ENCODE results near the gene ZNF229. TPM values are rescaled to one million over a fixed set of nuclear protein-coding genes. Genes with fewer than 3 reads are reported as not detected.
"Not testable (repeated sequence)": the region's sequence is repeated elsewhere in the genome, so short reads cannot be mapped to it uniquely, and the experiment has no call there.

Gene ZNF229
- total RNA-seq (1 to 10 TPM; 1.2 to 1.6 TPM), polyA plus RNA-seq (0.10 TPM)

DNA sequence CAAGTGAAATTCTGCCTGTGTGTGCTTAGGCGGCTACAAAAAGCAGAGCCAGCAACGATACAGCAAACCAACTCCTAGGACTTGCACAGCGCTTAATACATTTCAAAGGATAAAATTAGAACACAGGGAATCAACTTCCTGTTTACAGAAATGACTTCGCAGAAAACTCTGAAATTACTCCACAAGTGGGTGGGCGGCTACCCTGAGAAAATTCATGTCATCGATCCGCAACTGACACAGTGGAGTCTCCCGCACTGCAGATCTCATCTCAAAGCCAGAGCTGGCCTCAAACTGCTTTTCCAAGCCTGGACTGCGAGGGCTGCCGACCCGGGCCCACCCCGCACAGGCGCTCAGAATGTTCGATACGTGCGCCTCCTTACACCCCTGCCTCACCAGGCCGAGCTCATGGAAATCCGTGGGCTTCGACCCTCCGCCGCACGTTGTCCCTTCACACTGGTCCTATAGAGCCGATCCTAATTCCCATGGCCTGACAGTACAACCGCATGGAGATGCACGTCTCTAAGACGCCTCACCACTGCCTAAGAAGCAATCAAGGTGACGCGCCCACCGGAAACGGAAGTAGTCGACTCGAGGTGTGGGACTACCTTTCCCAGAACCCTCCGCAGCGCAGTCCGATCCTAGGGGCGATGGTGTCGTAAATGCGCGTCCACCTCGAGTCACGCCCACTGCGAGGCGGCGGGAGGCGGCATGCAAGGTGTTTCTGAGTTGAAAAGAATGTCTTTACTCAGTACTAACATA, at the start of gene ZNF229:
ZNF229 (minus strand) TSS at position 557 of the 759 bp plus-strand sequence. CDS start 5,625 bp downstream, outside the sequence.
- Histone ChIP-seq H3K4me1 (ENCODE audit: insufficient read depth, low read length) (no peaks in the 10 kb centered on the region), H3K36me3 (ENCODE audit: insufficient read depth, low read length) (no peaks in the 10 kb centered on the region), H3K27me3 (ENCODE audit: insufficient read depth, low read length, poor library complexity, severe bottlenecking) (no peaks in the 10 kb centered on the region), H3K27ac (ENCODE audit: low read depth, low read length) (no peak within 1 kb of the TSS), H3K9me3 (ENCODE audit: low read length) (peaks cover 17% of the 10 kb centered on the region), H3K4me3 (ENCODE audit: low read length) (peak within 1 kb of the TSS; percentile 59)
- CTCF ChIA-PET = no interaction called here
- Mint-ChIP-seq H3K27ac (peak within 1 kb of the TSS in 2 of 8 donors; percentile 48 to 65), H3K4me3 (peak within 1 kb of the TSS in 6 of 7 donors; percentile 66 to 85 (median 82)), H3K27me3 (peaks cover 19% of the 10 kb centered on the region in 2 donors), H3K9me3 (peaks cover 75 to 94% (median 89%) of the 10 kb centered on the region in 5 donors), H3K36me3 (peaks cover 6 to 56% (median 54%) of the 10 kb centered on the region in 3 donors), H3K4me1 (peaks cover 6 to 16% (median 11%) of the 10 kb centered on the region in 3 donors)
- DNase-seq = peak; percentile 5 to 77 (median 48)
- POLR2A ChIA-PET = no interaction called here

DNA sequence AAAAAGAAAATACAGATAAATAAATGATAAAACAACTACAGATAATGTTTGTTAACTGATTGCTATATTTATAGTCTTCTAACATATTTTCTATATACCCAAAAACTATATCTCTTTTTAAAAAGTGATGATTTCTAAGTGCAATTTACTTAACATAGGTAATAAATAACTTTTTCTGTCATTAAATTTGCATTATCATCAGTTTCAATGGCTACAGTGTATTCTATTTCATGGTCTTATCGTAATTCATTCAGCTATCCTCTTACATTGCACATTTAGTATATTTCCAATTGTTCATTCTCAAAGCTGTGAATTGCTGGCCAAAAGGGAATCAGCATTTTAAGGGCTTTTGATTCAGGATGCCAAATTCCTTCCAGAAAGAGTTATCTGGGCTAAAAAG, 48.4 kb upstream of the ZNF229 start:
- Mint-ChIP-seq H3K4me3 (peak overlapping the region in 1 of 7 donors; percentile 44), H3K27me3 (peaks cover 0 to 1% of the 10 kb centered on the region in 2 donors), H3K4me1 (peaks cover 46 to 59% (median 47%) of the 10 kb centered on the region in 3 donors), H3K9me3 (peaks cover 49 to 84% (median 74%) of the 10 kb centered on the region in 5 donors), H3K36me3 (peaks cover 46 to 90% (median 76%) of the 10 kb centered on the region in 3 donors), H3K27ac (no peak overlapping the region)
- Histone ChIP-seq H3K4me3 (ENCODE audit: low read length) (no peak overlapping the region), H3K36me3 (ENCODE audit: insufficient read depth, low read length) (peaks cover 39% of the 10 kb centered on the region), H3K4me1 (ENCODE audit: insufficient read depth, low read length) (peaks cover 19% of the 10 kb centered on the region), H3K9me3 (ENCODE audit: low read length) (peaks cover 70% of the 10 kb centered on the region), H3K27ac (ENCODE audit: low read depth, low read length) (no peak overlapping the region), H3K27me3 (ENCODE audit: insufficient read depth, low read length, poor library complexity, severe bottlenecking) (no peaks in the 10 kb centered on the region)
- no peak for DNase-seq
- POLR2A ChIA-PET = no interaction called here
- CTCF ChIA-PET = no interaction called here

DNA sequence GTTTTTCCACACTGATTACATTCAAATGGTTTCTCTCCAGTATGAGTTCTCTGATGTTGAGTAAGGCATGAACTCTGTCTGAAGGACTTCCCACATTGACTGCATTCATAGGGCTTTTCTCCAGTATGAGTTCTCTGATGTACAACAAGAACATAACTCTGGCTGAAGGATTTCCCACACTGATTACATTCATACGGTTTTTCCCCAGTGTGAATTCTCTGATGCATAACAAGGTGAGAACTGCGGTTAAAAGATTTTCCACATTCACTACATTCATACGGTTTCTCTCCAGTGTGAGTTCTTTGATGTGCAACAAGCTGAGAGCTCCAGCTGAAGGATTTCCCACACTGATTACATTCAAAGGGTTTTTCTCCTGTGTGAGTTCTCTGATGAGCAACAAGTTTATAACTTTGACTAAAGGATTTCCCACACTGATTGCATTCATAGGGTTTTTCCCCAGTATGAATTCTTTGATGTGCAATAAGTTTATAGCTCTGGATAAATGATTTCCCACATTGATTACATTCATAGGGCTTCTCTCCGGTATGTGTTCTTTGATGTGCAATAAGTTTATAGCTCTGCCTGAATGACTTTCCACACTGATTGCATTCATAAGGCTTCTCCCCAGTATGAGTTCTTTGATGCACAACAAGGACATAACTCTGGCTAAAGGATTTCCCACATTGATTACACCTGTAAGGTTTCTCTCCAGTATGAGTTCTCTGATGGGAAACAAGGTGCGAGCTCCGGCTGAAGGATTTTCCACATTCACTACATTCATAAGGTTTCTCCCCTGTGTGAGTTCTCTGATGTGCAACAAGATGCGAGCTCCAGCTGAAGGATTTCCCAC, 28.5 kb upstream of the ZNF229 start:
- no peak overlapping the region for H3K27ac Mint-ChIP-seq
- CTCF ChIA-PET = interaction anchor here (1.3 kb wide), 1 partner anchor 14 kb away, joined by 3 read pairs; no protein-coding TSS in a partner anchor

DNA sequence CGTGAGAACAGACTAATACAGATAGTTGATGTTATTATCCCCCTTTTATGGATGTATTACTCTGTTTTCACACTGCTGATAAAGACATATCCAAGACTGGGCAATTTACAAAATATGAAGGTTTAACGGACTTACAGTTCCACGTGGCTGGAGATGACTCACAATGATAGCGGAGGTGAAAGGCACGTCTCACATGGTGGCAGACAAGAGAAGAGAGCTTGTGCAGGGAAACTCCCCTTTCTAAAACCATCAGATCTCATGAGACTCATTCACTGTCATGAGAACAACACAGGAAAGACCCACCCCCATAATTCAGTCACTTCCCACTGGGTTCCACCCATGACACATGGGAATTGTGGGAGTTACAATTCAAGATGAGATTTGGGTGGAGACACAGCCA, 20.5 kb upstream of the ZNF229 start:
- H3K4me1 ChIP-seq (ENCODE audit: insufficient read depth, low read length); H3K27me3 ChIP-seq (ENCODE audit: insufficient read depth, low read length, poor library complexity, severe bottlenecking); H3K27ac Mint-ChIP-seq; H3K36me3 ChIP-seq (ENCODE audit: insufficient read depth, low read length); H3K4me1 Mint-ChIP-seq; POLR2A ChIA-PET; H3K4me3 ChIP-seq (ENCODE audit: low read length); DNase-seq; H3K27ac ChIP-seq (ENCODE audit: low read depth, low read length); H3K27me3 Mint-ChIP-seq; CTCF ChIA-PET: not testable (repeated sequence)
- H3K9me3 ChIP-seq (ENCODE audit: low read length) = peaks cover 64% of the 10 kb centered on the region
- Mint-ChIP-seq H3K36me3 (peaks cover 16 to 49% (median 47%) of the 10 kb centered on the region in 3 donors), H3K4me3 (peak overlapping the region in 1 of 7 donors; percentile 25), H3K9me3 (peaks cover 67 to 100% (median 96%) of the 10 kb centered on the region in 5 donors)

More for the DNA sequence above, 28.5 kb upstream of the ZNF229 start:
- Histone ChIP-seq H3K27me3 (ENCODE audit: insufficient read depth, low read length, poor library complexity, severe bottlenecking) (no peaks in the 10 kb centered on the region), H3K9me3 (ENCODE audit: low read length) (peaks cover 97% of the 10 kb centered on the region), H3K27ac (ENCODE audit: low read depth, low read length) (no peak overlapping the region), H3K4me1 (ENCODE audit: insufficient read depth, low read length) (no peaks in the 10 kb centered on the region), H3K4me3 (ENCODE audit: low read length) (peak overlapping the region; percentile 9), H3K36me3 (ENCODE audit: insufficient read depth, low read length) (peaks cover 54% of the 10 kb centered on the region)
- H3K4me1 Mint-ChIP-seq = peaks cover 0 to 1% (median 0%) of the 10 kb centered on the region in 3 donors
- H3K27me3 Mint-ChIP-seq = peaks cover 0 to 3% of the 10 kb centered on the region in 2 donors
- POLR2A ChIA-PET = no interaction called here
- DNase-seq = peak in 2 of 5 donors; percentile 10 to 27
- peaks cover 52 to 90% (median 85%) of the 10 kb centered on the region in 3 donors for H3K36me3 Mint-ChIP-seq
- H3K4me3 Mint-ChIP-seq = no peak overlapping the region
- H3K9me3 Mint-ChIP-seq = peaks cover 57 to 100% (median 98%) of the 10 kb centered on the region in 5 donors

DNA sequence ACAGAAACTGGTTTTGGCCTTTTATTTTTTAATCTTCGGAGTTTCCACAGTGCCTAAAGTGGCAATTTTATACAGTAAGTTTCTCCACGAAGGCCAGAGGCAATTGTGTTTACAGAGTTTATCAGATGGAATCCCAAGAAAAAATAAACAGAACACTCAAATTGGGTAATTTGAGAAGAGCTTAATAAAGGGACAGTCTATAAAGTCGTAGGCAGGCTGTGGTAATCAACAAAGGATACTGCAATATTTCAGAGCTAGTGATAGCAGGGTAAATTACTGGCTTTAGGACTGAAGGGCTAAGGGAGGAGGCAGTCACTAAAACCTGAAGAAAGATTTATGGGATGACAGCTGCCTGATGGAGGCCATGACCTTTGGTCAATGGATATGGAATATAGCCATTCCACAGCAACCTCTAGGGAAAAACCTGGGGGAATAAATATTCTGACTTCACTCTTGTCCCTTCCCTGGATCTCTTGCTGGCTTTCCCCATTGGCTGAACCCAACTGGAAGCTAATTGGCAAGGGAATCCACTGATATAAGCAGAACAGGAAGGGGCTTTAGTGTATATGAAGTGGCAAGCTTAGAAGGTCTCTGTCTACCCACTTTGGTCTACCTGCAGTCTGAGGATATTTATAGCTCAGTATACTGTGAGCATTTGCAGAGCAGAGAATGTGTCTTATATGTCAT, 14.5 kb upstream of the ZNF229 start:
- H3K36me3 ChIP-seq (ENCODE audit: insufficient read depth, low read length); H3K4me1 Mint-ChIP-seq; CTCF ChIA-PET; H3K4me3 Mint-ChIP-seq; H3K27me3 ChIP-seq (ENCODE audit: insufficient read depth, low read length, poor library complexity, severe bottlenecking); POLR2A ChIA-PET; H3K4me3 ChIP-seq (ENCODE audit: low read length); H3K27ac Mint-ChIP-seq; H3K4me1 ChIP-seq (ENCODE audit: insufficient read depth, low read length); H3K27ac ChIP-seq (ENCODE audit: low read depth, low read length); DNase-seq; H3K27me3 Mint-ChIP-seq: not testable (repeated sequence)
- Mint-ChIP-seq H3K36me3 (peaks cover 2 to 24% (median 18%) of the 10 kb centered on the region in 3 donors), H3K9me3 (peaks cover 59 to 74% (median 62%) of the 10 kb centered on the region in 5 donors)
- peaks cover 15% of the 10 kb centered on the region for H3K9me3 ChIP-seq (ENCODE audit: low read length)

DNA sequence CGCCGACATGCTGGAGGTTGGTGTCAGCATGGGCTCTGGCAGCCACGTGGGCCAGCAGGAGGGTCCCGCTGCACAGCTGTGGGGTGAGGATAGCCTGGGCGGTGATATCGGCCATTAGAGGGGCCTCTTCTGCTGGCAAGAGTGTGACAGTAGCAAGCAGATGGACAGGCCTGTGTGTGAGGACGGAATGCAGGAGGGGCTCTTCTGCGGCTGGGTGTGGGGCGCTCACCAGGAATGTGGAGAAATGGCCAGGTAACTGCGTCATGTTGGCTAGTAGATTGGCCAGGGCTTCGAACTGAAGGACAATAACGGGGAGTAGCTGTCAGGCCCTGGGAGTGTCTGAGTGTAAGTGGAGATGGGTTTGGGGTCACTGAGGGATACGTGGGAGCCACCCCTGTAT, 7.7 kb upstream of the ZNF229 start:
- H3K27ac ChIP-seq (ENCODE audit: low read depth, low read length); H3K4me3 ChIP-seq (ENCODE audit: low read length); CTCF ChIA-PET; POLR2A ChIA-PET; H3K4me3 Mint-ChIP-seq; H3K36me3 ChIP-seq (ENCODE audit: insufficient read depth, low read length); H3K4me1 Mint-ChIP-seq; H3K9me3 ChIP-seq (ENCODE audit: low read length); H3K4me1 ChIP-seq (ENCODE audit: insufficient read depth, low read length); DNase-seq; H3K27ac Mint-ChIP-seq; H3K27me3 ChIP-seq (ENCODE audit: insufficient read depth, low read length, poor library complexity, severe bottlenecking): not testable (repeated sequence)
- H3K27me3 Mint-ChIP-seq = peaks cover 7 to 24% of the 10 kb centered on the region in 2 donors
- peaks cover 0 to 41% (median 23%) of the 10 kb centered on the region in 3 donors for H3K36me3 Mint-ChIP-seq
- peaks cover 47 to 62% (median 48%) of the 10 kb centered on the region in 5 donors for H3K9me3 Mint-ChIP-seq

DNA sequence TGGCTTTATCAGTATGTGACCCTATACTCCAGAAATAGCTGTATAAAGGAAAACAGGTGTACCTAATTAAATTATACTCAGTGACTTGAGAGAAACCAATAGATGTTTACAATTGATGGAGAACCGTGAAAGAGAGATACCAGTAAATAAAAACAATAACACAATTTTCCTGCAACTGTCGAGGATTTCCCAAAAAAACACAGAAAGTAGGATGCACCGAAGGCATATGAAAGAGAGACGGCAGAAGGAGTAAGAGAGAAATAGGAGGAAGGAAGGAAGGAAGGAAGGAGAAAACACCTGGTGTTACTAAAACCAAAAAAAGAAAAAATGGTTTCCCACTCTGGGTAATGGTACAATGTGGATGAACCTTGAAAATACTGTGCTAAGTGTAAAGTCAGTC, 6.8 kb upstream of the ZNF229 start:
- Mint-ChIP-seq H3K27me3 (peaks cover 9 to 24% of the 10 kb centered on the region in 2 donors), H3K4me3 (no peak overlapping the region), H3K36me3 (peaks cover 0 to 44% (median 26%) of the 10 kb centered on the region in 3 donors), H3K9me3 (peaks cover 50 to 69% (median 55%) of the 10 kb centered on the region in 5 donors), H3K27ac (no peak overlapping the region), H3K4me1 (no peaks in the 10 kb centered on the region)
- POLR2A ChIA-PET = no interaction called here
- H3K9me3 ChIP-seq (ENCODE audit: low read length) = peaks cover 4% of the 10 kb centered on the region
- CTCF ChIA-PET = no interaction called here
- DNase-seq = no peak
- no peaks in the 10 kb centered on the region for H3K27me3 ChIP-seq (ENCODE audit: insufficient read depth, low read length, poor library complexity, severe bottlenecking)
- no peak overlapping the region for H3K27ac ChIP-seq (ENCODE audit: low read depth, low read length)
- H3K4me1 ChIP-seq (ENCODE audit: insufficient read depth, low read length) = no peaks in the 10 kb centered on the region
- H3K36me3 ChIP-seq (ENCODE audit: insufficient read depth, low read length) = no peaks in the 10 kb centered on the region
- no peak overlapping the region for H3K4me3 ChIP-seq (ENCODE audit: low read length)

Data from CD8-positive, alpha-beta memory T cell (primary cell).